ENCODE data around the gene CASP14.
"Not testable (repeated sequence)": the region's sequence is repeated elsewhere in the genome, so short reads cannot be mapped to it uniquely, and the experiment has no call there.

Gene CASP14

DNA sequence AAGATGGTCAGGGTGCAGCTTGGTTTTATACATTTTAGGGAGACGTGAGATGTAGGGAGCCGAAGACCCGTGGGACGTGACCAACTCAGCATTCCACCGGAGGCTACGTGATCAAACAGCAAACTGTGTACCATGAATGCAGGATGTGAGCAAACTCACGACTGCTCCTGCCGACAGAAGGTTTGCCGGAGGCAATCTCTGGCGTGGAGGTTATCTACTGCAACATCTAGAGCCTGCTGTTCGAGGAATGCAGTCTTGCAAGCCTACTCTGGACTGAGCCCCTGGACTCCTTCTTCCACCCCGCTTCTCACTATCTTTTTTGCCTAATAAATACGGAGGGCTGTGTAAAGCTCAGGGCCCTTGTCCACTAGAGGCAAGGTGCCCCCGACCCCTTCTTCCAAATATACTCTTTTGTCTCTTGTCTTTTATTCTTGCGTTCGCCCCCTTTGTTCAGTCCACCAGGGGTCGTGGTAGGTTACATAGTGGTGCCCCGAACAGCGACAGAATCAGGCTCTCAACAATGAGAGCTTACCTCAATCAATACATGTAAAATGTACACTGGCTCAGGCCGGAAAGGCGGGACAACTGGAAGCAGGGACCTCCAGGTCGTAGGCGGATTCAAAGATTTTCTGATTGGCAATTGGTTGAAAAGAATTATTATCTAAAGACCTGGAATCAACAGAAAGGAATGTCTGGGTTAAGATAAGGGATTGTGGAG is 23.8 kb downstream of the CASP14 start:
- no peak for DNase-seq

DNA sequence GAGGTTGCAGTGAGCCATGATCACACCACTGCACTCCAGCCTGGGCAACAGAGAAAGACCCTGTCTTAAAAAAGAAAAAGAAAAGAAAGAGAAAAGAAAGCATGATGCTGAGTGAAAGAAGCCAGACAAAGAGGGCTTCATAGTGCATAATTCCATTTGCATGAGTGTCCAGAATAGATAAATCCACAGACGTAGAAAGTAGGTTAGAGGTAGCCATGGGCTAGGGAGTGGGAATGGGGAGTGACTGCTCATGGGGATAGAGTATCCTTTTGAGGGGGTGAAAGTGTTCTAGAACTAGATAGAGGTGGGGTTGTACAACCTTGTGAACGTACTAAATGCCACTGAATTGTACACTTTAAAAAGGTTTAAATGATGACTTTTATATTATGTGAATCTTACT is 25.1 kb downstream of the CASP14 start:
- DNase-seq: no peak

DNA sequence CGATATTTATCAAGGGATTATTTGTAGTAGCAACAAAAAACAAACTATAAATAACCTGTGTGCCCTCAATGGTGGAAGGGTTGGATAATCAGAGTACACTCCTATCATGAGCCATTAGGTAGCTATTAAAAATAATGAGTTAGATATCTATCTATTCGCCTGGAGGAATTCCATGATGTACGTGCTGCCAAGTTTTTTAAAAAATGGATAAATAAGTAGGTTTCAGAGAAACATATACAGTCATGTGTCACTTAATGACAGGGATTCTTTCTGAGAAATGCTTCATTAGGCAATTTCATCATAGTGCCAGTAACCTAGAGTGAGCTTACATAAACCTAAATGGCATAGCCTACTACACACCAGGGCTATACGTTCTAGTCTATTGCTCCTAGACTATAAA is 26.5 kb downstream of the CASP14 start:
- no peak for DNase-seq

- DNase-seq: not testable (repeated sequence)
These were observed 30.7 kb downstream of the CASP14 start for GRCh38 chr19:15080002-15080401.

GRCh38 chr19:15081911-15082310 is 32.6 kb downstream of the CASP14 start, which contains the start of gene OR1I1:
TSS of gene OR1I1 (plus strand) at chr19:15082211. CDS start at chr19:15087066, 4,855 bp downstream.
- DNase-seq: no peak

GRCh38 chr19:15087182-15087581 is 37.9 kb downstream of the CASP14 start:
- DNase-seq: no peak

DNA sequence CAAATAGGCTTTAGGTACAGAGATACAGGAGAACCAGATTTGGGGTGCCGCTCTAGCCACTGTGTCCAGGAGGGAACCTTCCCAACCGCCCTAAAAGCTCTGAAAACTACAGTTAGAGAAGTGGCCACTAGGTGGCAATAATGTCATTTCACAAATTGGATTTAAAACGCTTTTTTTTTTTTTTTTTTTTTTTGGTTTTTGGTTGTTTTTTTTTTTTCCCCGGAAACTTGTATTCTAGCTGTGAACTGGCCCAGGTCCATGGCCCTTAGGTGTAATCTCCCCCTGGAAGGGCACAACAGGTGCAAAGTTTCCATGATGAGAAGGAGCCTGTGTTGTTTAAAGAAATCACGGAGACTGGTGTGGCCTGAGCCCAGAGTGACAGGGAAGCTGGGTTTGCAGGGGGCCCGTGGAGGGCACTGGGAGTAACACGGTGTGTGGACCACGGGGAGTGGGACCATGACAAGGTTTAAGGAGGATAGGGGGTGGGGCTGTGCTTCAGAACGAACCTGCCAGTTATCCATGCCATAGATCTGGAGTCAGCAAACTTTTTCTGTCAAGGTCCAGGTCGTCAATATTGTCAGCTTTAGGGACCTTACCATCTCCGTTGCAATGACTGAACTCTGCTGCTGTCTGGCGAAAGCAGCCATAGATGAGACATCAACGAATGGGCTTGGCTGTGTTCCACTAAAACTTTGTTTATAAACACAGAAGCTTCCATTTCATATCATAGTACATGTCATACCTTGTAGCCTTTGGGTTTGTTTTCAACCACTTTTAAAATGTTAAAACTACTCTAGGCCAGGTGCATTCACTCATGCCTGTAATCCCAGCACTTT is 42.9 kb downstream of the CASP14 start:
- peak in 1 of 2 experiments; percentile 1 for DNase-seq

- DNase-seq: no peak
These were observed 43.7 kb downstream of the CASP14 start for GRCh38 chr19:15093001-15093400.

- DNase-seq: no peak
These were observed 46.9 kb downstream of the CASP14 start for GRCh38 chr19:15096223-15096622.

DNA sequence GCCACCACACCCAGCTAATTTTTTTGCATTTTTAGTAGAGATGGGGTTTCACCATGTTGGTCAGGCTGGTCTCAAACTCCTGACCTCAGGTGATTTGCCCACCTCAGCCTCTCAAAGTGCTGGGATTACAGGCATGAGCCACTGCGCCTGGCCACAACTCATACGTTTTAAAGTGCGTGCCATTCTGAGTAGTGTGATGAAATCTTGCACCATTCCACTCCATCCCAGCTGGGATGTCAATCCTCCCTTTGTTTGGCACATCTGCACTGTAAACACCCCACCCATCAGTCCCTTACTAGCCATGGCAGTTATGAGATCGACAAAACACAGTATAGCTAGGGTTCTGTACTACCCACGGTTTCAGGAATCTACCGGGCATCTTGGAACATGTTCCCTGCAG is 48.7 kb downstream of the CASP14 start:
- DNase-seq: not testable (repeated sequence)

DNA sequence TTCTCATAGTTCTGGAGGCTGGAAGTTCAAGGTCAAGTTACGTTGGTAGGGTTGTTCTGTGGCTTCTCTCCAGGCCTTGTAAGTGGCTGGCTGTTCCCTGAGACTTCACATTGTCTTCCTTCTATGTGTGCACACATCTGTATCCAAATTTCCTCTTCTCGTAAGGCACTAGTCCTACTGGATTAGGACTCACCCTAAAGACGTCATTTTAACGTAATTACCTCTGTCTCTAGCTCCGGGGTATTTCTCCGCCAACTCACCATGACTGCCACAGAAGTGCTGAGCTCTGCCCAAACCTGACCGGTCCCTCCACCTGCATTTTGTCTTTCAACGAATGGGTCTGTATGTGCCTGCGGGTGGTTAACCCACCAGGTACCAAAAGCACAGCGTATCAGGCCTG is 49.2 kb downstream of the CASP14 start:
- DNase-seq: no peak

DNA sequence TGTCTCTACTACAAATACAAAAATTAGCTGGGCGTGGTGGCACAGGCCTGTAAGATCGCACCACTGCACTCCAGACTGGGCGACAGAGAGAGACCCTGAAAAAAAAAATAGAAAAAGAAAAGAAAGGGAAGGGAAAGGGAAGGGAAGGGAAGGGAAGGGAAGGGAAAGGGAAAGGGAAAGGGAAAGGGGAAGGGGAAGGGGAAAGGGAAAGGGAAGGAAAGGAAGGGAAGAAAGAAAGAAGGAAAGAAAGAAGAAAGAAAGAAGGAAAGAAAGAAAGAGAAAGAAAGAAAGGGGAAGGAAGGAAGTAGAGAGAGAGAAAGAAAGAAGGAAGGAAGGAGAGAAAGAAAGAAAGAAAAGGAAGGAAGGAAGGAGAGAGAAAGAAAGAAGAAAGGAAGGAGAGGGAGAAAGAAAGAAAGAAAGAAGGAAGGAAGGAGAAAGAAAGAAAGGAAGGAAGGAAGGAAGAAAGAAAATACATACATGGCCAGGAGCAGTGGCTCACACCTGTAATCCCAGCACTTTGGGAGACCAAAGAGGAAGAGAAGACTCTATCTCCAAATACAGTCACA is 49.8 kb downstream of the CASP14 start:
- no peak for DNase-seq

DNA sequence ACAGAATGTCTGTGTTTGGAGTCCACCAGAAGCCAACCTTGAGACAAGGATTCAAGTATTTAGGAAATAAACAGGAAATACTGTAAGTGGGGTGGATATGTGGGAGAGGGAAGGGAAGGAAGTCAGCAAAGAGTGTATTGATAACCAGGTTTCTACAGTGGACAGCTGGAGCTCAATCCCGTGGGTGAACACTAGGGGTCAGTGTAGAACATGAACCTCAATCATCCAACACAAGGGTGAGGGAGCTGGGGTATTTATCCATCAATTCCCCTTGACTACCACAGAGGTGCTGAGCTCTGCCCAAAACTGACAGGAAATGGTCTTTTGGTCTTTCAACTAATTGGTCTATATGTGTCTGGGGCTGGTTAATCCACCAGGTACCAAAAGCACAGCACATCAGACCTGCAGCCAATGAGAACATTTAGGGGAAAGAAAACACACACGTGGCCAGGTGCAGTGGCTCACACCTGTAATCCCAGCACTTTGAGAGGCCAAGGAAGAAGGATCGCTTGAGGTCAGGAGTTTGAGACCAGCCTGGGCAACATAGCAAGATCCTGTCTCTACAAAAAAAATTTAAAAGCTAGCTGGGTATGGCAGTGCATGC is 52.3 kb downstream of the CASP14 start:
- no peak for DNase-seq

GRCh38 chr19:15104003-15104402 is 54.7 kb downstream of the CASP14 start:
- DNase-seq: no peak

- DNase-seq: no peak
These were observed 55.1 kb downstream of the CASP14 start for GRCh38 chr19:15104411-15104810.

DNA sequence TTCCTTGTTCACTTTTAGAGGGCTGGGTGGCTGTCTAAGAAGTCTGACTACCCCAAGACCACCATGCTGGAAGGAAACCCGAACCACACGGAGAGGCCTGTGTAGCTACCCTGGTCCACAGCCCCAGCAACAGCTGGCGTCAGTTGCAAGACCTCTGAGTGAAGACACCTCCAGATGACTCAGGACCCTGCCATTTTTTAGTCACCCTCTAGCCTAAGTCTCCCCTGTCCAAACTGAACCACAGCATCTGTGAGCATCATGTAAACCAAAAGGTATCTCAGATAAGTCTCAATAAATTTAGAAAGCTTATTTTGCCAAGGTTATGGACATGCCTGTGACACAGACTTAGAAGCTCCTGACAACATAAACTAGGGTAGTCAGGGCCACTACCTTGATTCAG is 55.8 kb downstream of the CASP14 start:
- no peak for DNase-seq

GRCh38 chr19:15107061-15108010 is 58.1 kb downstream of the CASP14 start, which contains the start of gene SYDE1:
TSS of gene SYDE1 (plus strand) at chr19:15107401. CDS start at chr19:15107434, 33 bp downstream.
- DNase-seq: no peak

Data from cerebellar nuclear complex (tissue), 1 donor.